NOMO-1 treated with DMSO at 0.1 percent for 48 hours (cell line): ENCODE results near the gene ZBTB38.
A peak's percentile ranks its signal among the peaks of the same experiment; 100 is the strongest.

Source experiments
- DNase-seq: peaks from one replicate; lab custom pipeline; 2025; ENCODE audit not compliant: unreplicated experiment; lab: John Stamatoyannopoulos, UW

The ZBTB38 gene

GRCh38 chr3:141362736-141363135, 5.6 kb upstream of the ZBTB38 start:
- DNase-seq, result no peak

DNA sequence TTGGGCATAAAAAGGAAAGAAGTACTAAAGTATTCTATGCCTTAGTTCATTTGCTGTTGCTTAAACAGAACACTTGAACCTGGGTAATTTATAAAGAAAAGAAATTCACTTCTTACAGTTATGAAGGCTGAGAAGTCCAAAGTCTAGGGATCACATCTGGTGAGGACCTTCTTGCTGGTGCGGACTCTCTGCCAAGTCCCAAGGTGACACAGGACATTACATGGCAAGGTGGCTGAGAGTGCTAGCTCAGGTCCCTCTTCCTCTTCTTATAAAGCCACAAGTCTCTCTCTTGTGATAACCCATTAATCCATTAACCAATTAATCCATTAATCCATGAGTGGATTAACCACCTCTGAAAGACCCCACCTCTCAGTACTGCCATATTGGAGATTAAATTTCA, 3.1 kb upstream of the ZBTB38 start:
- DNase-seq, result no peak

- DNase-seq, result no peak
Measured at GRCh38 chr3:141366285-141367037, 1.8 kb upstream of the ZBTB38 start.

DNA sequence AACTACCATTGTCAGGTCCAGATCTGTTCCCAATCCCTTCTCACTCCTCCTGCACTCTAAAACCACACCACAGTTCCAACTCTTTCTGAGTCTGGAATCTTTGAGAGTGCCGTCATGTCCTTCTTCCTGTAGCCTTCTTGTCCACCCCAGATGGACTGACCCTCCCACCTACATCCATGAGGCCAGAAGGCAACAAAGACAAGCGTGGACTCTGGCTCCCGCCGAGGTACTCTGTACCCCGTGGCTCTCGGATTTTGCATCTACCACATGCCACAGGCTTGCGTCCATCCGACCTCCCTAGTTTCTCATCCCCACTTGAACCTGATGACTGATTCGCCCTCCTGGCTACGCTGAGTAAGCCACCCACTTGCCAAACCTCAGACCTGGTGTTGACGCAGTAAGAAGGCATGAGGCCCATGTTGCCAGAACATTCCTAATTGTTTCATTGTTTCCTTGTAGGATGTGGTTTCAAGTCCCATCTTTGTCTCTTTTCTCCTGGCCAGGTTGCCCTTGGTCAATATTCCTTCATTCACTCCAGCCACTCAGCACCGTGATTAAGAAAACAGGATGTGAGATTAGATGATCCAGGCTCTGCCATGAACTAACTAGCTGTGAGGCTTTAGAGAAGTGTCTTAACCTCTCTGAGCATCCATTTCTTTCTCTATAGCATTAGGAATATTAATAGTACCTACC, 1.1 kb upstream of the ZBTB38 start:
- no peak for DNase-seq

DNA sequence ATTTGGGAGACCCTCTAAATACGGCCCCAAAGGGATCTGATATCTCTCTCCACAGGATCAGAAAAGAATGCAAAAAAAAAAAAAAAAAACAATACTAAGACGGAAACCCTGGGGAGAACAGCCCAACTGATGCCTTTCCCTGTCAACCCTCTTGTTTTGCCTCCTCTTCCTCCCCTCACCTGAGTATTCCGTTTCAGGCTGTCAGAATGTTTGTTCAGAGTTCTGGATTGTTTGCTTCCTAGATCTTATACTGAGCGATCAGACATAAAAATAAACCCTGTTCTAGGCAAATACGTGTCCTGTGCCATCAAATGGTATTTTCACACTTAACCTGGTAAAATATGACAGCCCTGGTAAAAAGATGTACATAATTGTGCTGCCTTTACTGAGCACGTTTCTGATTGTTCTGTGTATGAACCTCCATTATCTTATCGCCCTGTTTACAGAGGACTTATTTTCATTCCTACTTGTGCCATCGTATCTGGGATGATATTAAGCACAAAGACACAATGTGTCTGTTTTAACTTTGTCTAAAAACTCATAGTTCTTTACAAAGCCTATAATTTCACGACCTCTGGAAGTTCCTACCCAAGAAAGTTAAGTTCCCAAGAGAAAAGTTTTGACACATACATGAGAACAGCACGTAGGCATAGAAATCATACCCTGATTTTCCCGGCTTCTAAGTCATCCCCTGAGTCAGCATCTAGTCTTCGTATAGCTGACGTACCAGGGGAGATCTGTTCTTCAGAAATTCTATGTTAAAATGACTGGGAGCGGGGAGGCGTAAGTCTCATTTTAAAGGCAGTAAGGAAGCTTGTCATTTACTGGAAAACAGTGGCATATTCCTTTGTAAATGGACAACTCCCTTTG, 856 bp downstream of the ZBTB38 start:
- DNase-seq, result no peak

DNA sequence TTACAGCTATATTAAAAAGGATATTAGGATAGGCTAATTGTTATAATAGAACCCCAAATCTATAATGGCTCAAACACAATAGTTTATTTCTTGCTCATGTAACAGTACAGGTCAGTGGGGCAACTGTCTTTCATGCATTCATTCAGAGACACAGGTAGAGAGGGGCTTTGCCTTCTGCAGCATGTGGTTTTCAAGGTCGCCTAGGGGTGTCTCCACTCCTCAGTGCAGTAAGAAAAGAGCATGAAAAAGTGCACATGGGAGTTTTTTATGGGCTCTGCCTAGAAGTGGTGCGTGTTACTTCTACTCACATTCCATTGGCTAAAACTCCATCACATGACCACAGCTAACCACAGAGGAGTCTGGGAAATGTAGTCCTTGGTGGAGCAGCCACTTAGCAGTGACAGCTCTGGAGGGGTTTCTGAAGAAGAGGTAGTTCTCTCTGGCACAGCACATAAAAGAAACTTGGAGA, 1.8 kb downstream of the ZBTB38 start:
- peak; percentile 94 for DNase-seq

- DNase-seq, result no peak
Measured at GRCh38 chr3:141371882-141372281, 3.6 kb downstream of the ZBTB38 start.

DNA sequence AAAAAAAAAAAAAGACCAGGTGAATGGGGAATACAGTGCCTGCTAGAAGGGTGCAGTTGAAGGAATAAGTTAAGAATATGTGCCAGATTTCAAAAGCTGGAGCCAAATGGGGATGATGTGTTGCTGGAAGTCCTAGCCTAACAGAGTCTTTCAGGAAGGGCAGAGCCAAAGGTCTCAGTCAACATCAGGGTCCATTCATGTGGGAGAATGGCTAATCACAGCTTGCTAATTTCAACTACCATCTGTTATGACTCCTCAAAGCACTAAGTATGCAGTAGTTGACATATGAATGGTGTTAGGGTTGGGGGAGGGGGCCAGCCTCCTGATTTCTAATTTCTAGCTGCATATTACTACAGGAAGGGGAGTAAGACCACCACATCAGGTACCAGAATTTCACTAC, 4.4 kb downstream of the ZBTB38 start:
- DNase-seq, result no peak

- no peak for DNase-seq
Measured at GRCh38 chr3:141373232-141373631, 4.9 kb downstream of the ZBTB38 start.

- DNase-seq, result no peak
Measured at GRCh38 chr3:141373768-141374526, 5.6 kb downstream of the ZBTB38 start.

DNA sequence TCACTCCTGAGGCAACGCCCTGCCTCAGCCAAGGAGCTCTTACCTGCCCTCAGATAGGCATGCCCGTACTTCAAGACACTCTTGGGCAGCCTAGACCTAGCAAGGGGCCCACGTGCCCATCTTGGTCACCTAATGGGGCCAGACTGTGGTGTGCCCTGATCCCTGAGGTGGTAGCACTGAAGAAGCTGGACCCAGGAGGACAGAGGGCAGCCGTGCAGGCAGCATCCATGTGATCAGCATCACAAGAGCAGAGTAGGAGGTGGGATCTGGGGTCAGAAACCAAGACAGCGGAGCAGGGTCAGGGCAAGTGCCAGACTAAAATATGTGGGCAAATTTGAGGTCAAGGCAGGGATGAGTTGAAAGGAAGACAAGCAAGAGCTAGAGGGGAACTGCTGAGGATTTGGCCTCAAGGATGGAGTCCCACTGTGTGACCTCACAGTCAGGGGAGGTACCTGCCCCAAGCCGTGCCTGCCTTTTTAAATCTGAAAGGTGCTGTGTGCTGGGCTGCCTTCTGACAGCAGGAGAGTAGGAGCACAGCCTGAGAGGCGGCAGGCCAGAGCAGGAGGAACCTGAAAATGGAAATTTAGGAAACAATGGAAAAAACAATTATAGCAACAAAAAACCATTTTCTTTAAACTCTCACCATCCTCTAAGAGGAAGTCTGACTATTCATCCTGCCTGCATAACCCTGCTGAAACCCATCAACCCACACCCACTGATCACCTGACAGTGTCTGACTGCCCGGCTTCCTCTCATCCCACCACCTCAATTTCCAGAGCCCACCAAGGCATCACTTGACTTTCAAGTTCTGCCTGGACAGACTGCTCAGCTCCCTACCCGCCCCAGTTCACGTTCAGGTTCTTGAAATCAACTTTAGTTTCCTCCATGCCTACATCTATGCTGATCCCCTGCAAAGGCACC, 7.3 kb downstream of the ZBTB38 start:
- no peak for DNase-seq

DNA sequence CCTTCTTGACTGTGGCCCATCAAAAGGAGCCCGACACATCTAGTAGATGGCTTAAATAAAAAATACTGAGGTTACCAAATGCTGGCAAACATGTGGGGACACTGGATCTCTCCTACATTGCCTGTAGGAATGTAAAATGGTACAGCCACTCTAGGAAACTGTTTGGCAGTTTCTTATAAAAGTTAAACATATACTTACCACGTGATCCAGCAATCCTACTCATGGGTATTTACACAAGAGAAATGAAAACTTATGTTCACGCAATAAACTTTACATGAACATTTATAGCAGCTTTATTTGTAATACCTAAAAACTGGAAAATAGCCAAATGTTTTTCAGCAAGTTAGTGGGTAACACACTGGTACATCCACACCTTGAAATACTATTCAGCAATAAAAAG, 9.1 kb downstream of the ZBTB38 start:
- DNase-seq, result no peak

DNA sequence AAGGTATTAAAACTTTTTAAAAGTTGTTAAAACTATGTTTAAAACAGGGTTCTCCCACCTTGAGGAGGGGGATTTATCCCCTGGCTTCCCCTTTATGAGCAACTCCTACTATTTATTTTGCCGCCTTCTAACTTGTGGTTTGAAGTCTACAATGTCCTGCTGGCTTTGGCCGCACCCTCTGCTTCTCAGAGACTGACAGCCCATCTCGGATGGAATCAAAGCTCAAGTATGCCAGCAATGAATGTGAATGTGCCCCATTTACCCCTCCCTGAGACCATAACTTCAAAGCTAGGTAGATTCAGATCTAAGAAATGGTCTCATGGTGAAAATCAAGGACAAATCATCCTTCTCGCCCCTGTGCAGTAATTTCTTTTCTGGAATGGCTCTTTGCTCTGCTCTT, 10.3 kb downstream of the ZBTB38 start:
- DNase-seq, result no peak

GRCh38 chr3:141379250-141379966, 11.1 kb downstream of the ZBTB38 start:
- DNase-seq, result no peak

DNA sequence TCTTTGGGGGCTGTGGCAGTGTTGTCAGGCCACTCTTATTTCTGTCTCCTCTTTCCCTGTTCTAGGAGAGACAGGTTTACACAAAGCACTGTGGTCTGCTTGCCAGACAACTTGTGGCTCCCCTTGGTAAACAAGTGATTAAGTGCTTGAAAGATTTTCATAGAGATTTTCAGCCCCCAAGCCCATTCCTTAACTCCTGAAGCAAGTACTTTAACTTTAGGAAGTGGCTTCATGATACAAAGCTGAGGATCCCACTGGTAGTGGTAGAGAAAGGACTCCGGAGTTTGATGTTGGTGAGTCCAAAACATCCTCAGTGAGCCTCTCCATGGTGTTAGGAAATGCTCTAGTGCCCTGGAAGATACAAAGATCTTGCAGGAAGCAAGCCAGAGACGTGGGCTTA, 12.0 kb downstream of the ZBTB38 start:
- DNase-seq, result no peak

- DNase-seq, result no peak
Measured at GRCh38 chr3:141380987-141381386, 12.7 kb downstream of the ZBTB38 start.

DNA sequence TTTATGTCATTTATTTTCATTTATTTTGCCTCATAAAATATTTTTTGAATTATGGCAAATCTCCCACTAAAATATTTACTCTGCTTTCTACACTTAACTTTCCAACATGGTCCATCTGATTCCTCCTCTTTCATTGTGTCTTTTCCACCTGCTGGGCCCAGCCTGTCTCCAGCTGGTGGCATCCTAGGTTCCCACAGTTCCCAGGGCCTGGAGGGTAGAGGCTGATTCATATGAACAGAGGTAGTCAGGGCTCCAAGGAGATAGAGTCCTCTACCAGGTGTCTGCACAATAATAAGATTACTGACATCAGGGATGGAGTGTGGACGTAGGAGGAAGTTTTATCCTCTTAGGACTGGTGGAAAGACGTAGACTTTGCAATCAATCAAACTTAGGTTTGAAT, 14.3 kb downstream of the ZBTB38 start:
- no peak for DNase-seq

GRCh38 chr3:141383555-141384129, 15.3 kb downstream of the ZBTB38 start:
- DNase-seq, result no peak

DNA sequence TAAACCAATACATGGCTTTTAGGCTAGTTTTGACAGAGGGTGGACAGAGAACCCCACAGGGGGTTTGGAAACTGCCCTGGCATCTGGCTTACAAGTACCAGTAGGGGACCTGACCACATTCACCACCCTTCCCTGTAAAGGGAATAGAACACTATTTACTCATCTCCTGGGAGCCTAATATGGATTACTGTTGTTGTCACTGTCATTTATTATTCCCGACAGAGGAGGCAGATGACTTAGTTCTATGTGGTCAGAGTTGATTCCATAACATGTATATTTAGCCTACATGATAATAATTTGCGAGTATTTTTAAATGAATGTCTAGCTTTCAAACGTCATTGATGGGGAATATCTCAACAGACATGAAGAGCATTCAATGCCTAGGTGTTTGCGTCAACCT, 15.9 kb downstream of the ZBTB38 start:
- DNase-seq, result no peak
